Caco-2 (cell line): ENCODE data around the gene AGPAT2. TPM values are rescaled to one million over a fixed set of nuclear protein-coding genes. Genes with fewer than 3 reads are reported as not detected.

Experiments
- BruUV-seq: library from RNA; stranded (reverse); fragments of 400-500 nt; replicated peaks from 2 replicates; lab custom pipeline; 2021; lab: Mats Ljungman, UMichigan
- CTCF ChIA-PET: fragments of 300-600 bp; sonication (Branson Sonifier 250); formaldehyde crosslinking; loops from one replicate; lab custom pipeline; 2022; ENCODE audit warnings: antibody characterized with exemption; lab: Charles Lee
- POLR2A ChIA-PET: fragments of 300-600 bp; sonication (Branson Sonifier 250); formaldehyde crosslinking; loops from one replicate; lab custom pipeline; 2022; ENCODE audit warnings: antibody characterized with exemption; lab: Charles Lee
- DNase-seq, 2 experiments: peaks; one replicate each; pipeline versions ENCODE4 v3.0.0 to v3.0.0-alpha.2; 2020 to 2022
- H3K27me3 ChIP-seq: replicated peaks from 2 replicates; pipeline ENCODE4 v1.6.0; 2011; ENCODE audit warnings: low read length; ENCODE audit not compliant: control insufficient read depth, insufficient read depth
- H3K36me3 ChIP-seq: 2 replicates; pipeline ENCODE4 v1.5.1; 2011; ENCODE audit warnings: low read length; ENCODE audit not compliant: control insufficient read depth, insufficient read depth
- H3K4me1 ChIP-seq: fragments of 250-450 bp; sonication (Bioruptor Pico); 2 replicates; pipeline ENCODE4 v1.5.1; 2020; ENCODE audit warnings: mild to moderate bottlenecking
- H3K4me3 ChIP-seq: 2 replicates; pipeline ENCODE4 v1.5.1; 2011; ENCODE audit warnings: low read depth, mild to moderate bottlenecking, control low read depth, low read length
- H3K9me3 ChIP-seq: fragments of 250-450 bp; sonication (Bioruptor Pico); 2 replicates; pipeline ENCODE4 v1.5.1; 2020; ENCODE audit warnings: mild to moderate bottlenecking, moderate library complexity
- H3K27ac Mint-ChIP-seq: one replicate; pipeline ENCODE4 v1.8.0; 2022; ENCODE audit warnings: mixed read lengths; ENCODE audit not compliant: unreplicated experiment
- H3K27me3 Mint-ChIP-seq: one replicate; pipeline ENCODE4 v1.8.0; 2022; ENCODE audit warnings: mixed read lengths; ENCODE audit not compliant: insufficient read depth, unreplicated experiment
- H3K36me3 Mint-ChIP-seq: one replicate; pipeline ENCODE4 v1.8.0; 2022; ENCODE audit warnings: mild to moderate bottlenecking, mixed read lengths; ENCODE audit not compliant: insufficient read depth, unreplicated experiment
- H3K4me1 Mint-ChIP-seq: one replicate; pipeline ENCODE4 v1.8.0; 2022; ENCODE audit warnings: low read depth, mixed read lengths; ENCODE audit not compliant: unreplicated experiment
- H3K4me3 Mint-ChIP-seq: one replicate; pipeline ENCODE4 v1.8.0; 2022; ENCODE audit warnings: mild to moderate bottlenecking, moderate library complexity, mixed read lengths; ENCODE audit not compliant: unreplicated experiment
- H3K9me3 Mint-ChIP-seq: one replicate; pipeline ENCODE4 v1.8.0; 2022; ENCODE audit warnings: mixed read lengths; ENCODE audit not compliant: unreplicated experiment
- CTCF ChIP-seq, 2 experiments: fragments of 200-600 bp in 1 of 2; IDR thresholded peaks; 1 replicate in 1 of 2; 2 replicates in 1 of 2; pipeline versions ENCODE4 v1.5.1 to v1.8.0; 2011 to 2022; ENCODE audit warnings: antibody characterized with exemption in 1 of 2, control low read depth in 1 of 2, inconsistent platforms in 1 of 2, low read depth in 1 of 2, low read length in 1 of 2, mild to moderate bottlenecking in 1 of 2, moderate library complexity in 1 of 2; ENCODE audit not compliant: insufficient read depth in 1 of 2, severe bottlenecking in 1 of 2, unreplicated experiment in 1 of 2
- intact Hi-C: fragments of 100-400 bp; cut with micrococcal nuclease; formaldehyde crosslinking; loops from one replicate; pipeline ENCODE4 v1.10.0; 2022; ENCODE audit not compliant: unreplicated experiment
- total RNA-seq: library from RNA; stranded (reverse); gene quantifications from 2 replicates; pipeline ENCODE4 v1.2.3, GENCODE V29; 2022

The AGPAT2 gene
- total RNA-seq, 1 experiment from 2014 or later: 68.7 TPM

GRCh38 chr9:136681945-136682699 lies 5.1 kb downstream of the AGPAT2 start:
- ChIA-PET CTCF (interaction anchor here (0.5 to 1.6 kb wide), 2 partner anchors 12 to 250 kb away, joined by 3 to 5 read pairs; no protein-coding TSS in a partner anchor), POLR2A (no interaction called here)
- Histone ChIP-seq H3K4me1 (peaks cover 22% of the 10 kb centered on the region), H3K4me3 (no peak overlapping the region), H3K36me3 (no peaks in the 10 kb centered on the region), H3K9me3 (no peaks in the 10 kb centered on the region), H3K27me3 (no peaks in the 10 kb centered on the region)
- Mint-ChIP-seq H3K36me3 (no peaks in the 10 kb centered on the region), H3K4me3 (no peak overlapping the region), H3K27me3 (no peaks in the 10 kb centered on the region), H3K4me1 (no peaks in the 10 kb centered on the region), H3K9me3 (no peaks in the 10 kb centered on the region), H3K27ac (no peak overlapping the region)
- BruUV-seq: no TSS peak
- intact Hi-C loops: no loop called here
- no peak for TF ChIP-seq CTCF (IDR thresholded peaks at IDR 0.05; ENCODE audit: insufficient read depth in 1 of 2, low read depth in 1 of 2, low read length in 1 of 2, severe bottlenecking in 1 of 2, unreplicated experiment in 1 of 2)
- no peak for DNase-seq

GRCh38 chr9:136681029-136681428 lies 6.2 kb downstream of the AGPAT2 start:
- no peak for DNase-seq
- Histone ChIP-seq H3K4me1 (peaks cover 25% of the 10 kb centered on the region), H3K36me3 (no peaks in the 10 kb centered on the region), H3K27me3 (no peaks in the 10 kb centered on the region), H3K9me3 (no peaks in the 10 kb centered on the region), H3K4me3 (no peak overlapping the region)
- H3K36me3 Mint-ChIP-seq: no peaks in the 10 kb centered on the region
- no TSS peak for BruUV-seq
- H3K27ac Mint-ChIP-seq: no peak overlapping the region
- intact Hi-C loops: no loop called here
- H3K27me3 Mint-ChIP-seq: no peaks in the 10 kb centered on the region
- no peaks in the 10 kb centered on the region for H3K9me3 Mint-ChIP-seq
- no peak overlapping the region for H3K4me3 Mint-ChIP-seq
- CTCF ChIA-PET: interaction anchor here (0.6 to 0.7 kb wide), 2 partner anchors 74 to 355 kb away, joined by 3 read pairs; no protein-coding TSS in a partner anchor
- POLR2A ChIA-PET: no interaction called here
- H3K4me1 Mint-ChIP-seq: no peaks in the 10 kb centered on the region
- TF ChIP-seq CTCF (IDR thresholded peaks at IDR 0.05; ENCODE audit: insufficient read depth in 1 of 2, low read depth in 1 of 2, low read length in 1 of 2, severe bottlenecking in 1 of 2, unreplicated experiment in 1 of 2): no peak

- no TSS peak for BruUV-seq
- CTCF ChIA-PET: no interaction called here
Measured at GRCh38 chr9:136679431-136679941, 7.8 kb downstream of the AGPAT2 start.

More at GRCh38 chr9:136679431-136679941, 7.8 kb downstream of the AGPAT2 start:
- Mint-ChIP-seq H3K4me3 (no peak overlapping the region), H3K4me1 (no peaks in the 10 kb centered on the region), H3K36me3 (peaks cover 6% of the 10 kb centered on the region), H3K9me3 (no peaks in the 10 kb centered on the region), H3K27ac (no peak overlapping the region), H3K27me3 (no peaks in the 10 kb centered on the region)
- H3K9me3 ChIP-seq: no peaks in the 10 kb centered on the region
- no peak for DNase-seq
- TF ChIP-seq CTCF (IDR thresholded peaks at IDR 0.05; ENCODE audit: insufficient read depth in 1 of 2, low read depth in 1 of 2, low read length in 1 of 2, severe bottlenecking in 1 of 2, unreplicated experiment in 1 of 2): no peak
- peaks cover 17% of the 10 kb centered on the region for H3K4me1 ChIP-seq
- H3K4me3 ChIP-seq: no peak overlapping the region
- H3K27me3 ChIP-seq: no peaks in the 10 kb centered on the region
- H3K36me3 ChIP-seq: no peaks in the 10 kb centered on the region; the same call in 1 of the 2 replicates
- intact Hi-C loops: no loop called here
- POLR2A ChIA-PET: no interaction called here
